KBM-7 (cell line): ENCODE measurements around the gene E2F4.
A peak's percentile ranks its signal among the peaks of the same experiment; 100 is the strongest.

ENCODE experiments used
- DNase-seq: peaks from one replicate; pipeline ENCODE4 v3.0.0-alpha.2; 2015
- in situ Hi-C: fragments of 300-500 bp; cut with MboI; formaldehyde crosslinking; loops from 2 replicates; pipeline ENCODE4 v1.14.3; 2020; ENCODE audit warnings: low sequenced_read_pairs, low pct_unique_long_range_greater_than_20kb, mixed read lengths

Gene E2F4

GRCh38 chr16:67191995-67192681 lies at the start of gene E2F4:
Gene E2F4 (plus strand): TSS chr16:67192155. CDS start chr16:67192228, 73 bp downstream.
- DNase-seq, result peak; percentile 92
- in situ Hi-C loops, result no loop called here

DNA sequence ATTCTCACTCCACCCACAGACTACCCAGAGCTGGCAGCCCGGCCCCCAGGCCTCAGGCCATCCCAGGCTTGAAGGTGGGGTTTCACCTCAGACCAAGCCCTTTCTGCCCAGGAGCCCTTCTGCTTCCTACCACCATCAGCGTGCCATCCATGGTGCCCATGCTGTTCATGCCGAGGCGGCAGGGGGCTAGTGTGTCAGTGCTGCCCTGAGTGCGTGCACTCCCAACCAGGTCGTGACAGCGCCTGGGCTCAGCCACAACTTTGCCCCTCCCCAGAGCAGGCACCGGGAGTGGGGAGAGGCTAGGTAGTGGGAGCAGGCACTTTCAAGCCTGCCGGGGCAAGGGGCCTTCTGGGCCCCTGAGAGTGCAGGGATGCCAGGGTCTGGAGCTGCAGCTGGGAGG lies 49.6 kb upstream of the E2F4 start:
- in situ Hi-C loops, result no loop called here
- no peak for DNase-seq

- in situ Hi-C loops, result no loop called here
Observed at GRCh38 chr16:67144943-67145342, 47.0 kb upstream of the E2F4 start.

GRCh38 chr16:67145746-67146145 lies 46.2 kb upstream of the E2F4 start:
- no peak for DNase-seq
- in situ Hi-C loops, result no loop called here

More at GRCh38 chr16:67144943-67145342, 47.0 kb upstream of the E2F4 start:
- DNase-seq, result no peak

GRCh38 chr16:67146523-67147357 lies 45.2 kb upstream of the E2F4 start:
- in situ Hi-C loops, result no loop called here
- no peak for DNase-seq

DNA sequence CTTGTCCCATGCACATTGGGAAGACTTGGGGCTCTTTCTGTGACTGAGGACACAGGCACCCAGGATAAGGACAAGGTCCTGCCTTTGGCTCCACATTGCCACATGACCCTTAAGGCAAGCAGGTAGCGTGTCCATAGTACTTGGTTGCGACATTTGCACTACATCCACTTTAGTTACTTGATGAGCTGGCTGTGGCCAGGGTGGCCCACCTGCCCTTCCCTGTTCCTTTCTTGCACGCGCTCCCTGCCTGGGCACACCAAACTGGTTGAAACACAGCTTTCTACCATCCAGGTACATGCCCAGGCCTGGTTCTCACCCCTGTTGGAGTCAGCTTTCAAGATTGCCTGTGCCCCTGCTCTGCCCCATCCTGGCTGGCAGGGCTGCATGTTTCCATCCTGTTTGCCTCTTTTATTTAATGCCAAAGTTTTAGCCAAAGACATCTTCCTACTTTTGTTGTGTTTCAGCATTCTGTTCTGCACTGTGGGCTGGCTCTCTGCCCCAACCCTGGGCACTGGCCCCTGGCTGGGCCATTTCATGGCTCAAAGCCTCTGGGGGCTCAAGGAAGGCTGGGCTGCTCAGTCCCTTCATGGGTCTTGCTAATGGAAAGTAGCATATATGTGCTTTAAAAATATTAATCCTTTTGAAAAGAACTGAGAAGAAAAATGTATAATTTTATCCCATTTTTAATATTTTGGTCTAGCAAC lies 44.4 kb upstream of the E2F4 start:
- DNase-seq, result no peak
- in situ Hi-C loops, result no loop called here

- in situ Hi-C loops, result no loop called here
Observed at GRCh38 chr16:67148221-67148620, 43.7 kb upstream of the E2F4 start.

DNA sequence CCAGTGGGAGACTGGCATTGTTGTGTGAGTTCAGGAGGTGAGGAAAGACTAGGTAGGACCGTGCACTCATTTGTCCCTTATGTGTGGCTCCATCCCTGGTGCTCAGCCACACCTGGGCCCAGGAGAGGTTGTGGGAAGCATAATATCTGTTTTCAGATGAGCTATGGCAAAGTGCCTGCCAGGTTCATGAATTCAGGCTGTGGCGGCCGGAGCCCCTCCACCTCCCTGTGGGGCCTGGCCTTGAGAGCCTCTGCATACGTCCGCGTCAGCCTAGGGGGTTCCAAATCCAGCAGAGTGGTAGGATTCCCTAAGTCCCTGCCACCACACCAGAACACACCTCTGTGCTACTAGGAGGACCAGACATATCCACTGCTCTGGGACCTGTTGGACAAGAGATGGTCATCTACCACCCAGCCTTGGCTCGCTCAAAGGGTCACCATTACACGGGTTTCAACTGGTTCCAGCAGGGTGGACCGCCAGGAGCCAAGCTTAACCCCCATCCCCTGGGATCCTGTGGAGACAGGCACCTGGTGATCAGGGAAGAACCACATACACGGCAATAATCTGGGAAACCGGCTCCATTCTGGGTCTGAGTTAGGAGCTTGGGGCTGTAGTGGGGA lies 43.2 kb upstream of the E2F4 start:
- DNase-seq, result no peak
- in situ Hi-C loops, result no loop called here

More at GRCh38 chr16:67148221-67148620, 43.7 kb upstream of the E2F4 start:
- DNase-seq, result no peak

GRCh38 chr16:67149276-67150046 lies 42.5 kb upstream of the E2F4 start:
- in situ Hi-C loops, result no loop called here
- no peak for DNase-seq

GRCh38 chr16:67150047-67150832 lies 41.7 kb upstream of the E2F4 start:
- in situ Hi-C loops, result no loop called here
- no peak for DNase-seq

DNA sequence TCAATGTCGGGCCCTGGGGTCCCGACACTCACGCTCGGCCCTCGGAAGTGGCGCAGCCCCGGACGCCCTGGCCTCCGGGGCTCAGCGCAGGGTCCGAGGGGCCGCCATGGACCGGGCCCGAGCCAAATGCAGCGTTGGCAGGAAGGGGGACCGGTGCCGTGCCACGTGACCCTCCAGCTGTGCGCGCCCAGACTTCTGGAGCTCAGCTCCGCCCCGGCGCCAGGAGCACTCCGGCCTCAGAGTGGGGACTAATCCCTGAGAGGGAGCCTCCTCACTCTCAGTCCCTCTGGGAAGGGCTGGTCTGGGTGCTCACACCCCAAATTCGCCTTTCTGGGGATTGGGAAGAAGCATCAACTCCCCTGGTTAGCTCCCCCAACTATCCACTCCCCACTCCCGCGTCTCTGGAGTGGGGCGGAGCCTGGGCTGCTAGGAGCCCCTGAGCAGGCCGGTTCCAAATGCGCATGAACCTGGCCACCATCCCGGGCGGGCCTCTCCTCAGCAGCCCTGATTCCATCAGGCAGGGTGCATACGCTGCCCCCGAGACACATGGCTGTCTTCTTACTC lies 41.0 kb upstream of the E2F4 start, which contains the start of gene B3GNT9:
B3GNT9 (minus strand) TSS at position 166 of the 564 bp plus-strand sequence. CDS start 513 bp downstream, outside the sequence.
- no peak for DNase-seq
- in situ Hi-C loops, result no loop called here

DNA sequence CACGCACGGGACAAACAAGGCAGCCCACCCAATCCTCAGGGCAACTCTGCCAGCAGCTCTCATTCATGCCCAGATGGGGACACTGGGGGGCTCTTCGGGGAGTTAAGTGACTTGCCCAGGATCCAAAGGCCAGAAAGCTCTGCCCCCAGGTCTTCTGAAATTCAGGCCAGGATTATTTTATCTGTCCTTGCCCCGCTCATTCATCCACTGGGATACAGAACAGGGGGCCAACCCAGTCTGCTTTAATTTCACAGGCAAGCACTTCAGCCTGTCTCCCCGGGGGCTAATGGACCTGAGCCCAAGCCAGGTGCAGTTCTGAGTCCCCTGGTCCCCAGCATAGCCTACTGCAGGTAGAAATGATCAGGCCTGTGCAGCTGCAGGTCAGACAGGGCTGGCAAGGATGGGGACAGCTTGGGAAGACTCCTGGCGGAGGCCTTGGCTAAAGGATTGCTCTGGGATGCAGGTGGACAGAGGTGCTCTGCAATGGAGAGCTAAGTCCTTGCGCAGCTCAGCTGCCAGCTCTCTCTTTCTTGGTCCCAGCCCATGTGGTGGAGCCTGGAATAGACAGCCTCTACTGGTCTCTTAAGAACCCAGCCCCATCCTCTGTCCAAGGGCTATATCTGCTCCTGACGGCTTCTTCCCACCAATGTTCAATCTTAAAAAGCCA lies 40.4 kb upstream of the E2F4 start:
- DNase-seq, result no peak
- in situ Hi-C loops, result no loop called here

DNA sequence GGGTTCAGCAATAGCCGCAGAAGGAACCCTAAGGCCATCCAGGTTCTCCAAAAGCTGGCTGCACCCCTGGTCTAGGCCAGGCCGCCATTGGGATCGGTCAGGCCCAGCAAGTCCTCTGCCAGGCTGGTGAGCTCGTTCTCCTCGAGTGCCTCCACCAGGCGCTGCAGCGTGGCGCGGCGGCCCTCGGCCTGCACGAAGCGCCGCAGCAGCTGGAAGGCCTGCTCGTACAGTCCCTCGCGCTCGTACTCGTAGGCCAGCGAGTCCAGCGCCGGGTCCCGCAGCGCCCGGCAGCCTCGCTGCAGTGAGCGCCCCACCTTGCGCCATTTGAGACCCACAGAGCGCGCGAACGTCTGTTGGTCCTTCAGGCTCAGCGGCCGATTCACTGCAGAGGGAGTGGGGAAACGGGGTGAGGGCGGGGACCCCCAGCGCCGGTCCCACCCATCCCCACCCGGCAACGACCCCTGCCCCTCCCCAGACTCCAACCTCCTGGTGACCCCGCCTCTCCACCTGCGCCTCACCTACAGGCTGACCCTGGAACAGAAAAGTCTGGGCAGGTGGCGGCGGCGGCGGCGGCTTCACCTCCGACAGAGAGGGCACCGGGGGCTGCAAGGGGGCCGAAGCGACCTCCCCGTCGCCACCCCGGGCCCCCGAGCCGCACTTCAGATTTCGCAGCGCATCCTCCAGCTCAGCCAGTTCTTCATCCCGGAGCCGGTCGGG lies 37.2 kb upstream of the E2F4 start:
- in situ Hi-C loops, result no loop called here
- DNase-seq, result no peak

- peak; percentile 73 for DNase-seq
- in situ Hi-C loops, result no loop called here
Observed at GRCh38 chr16:67155295-67156142, 36.4 kb upstream of the E2F4 start.

DNA sequence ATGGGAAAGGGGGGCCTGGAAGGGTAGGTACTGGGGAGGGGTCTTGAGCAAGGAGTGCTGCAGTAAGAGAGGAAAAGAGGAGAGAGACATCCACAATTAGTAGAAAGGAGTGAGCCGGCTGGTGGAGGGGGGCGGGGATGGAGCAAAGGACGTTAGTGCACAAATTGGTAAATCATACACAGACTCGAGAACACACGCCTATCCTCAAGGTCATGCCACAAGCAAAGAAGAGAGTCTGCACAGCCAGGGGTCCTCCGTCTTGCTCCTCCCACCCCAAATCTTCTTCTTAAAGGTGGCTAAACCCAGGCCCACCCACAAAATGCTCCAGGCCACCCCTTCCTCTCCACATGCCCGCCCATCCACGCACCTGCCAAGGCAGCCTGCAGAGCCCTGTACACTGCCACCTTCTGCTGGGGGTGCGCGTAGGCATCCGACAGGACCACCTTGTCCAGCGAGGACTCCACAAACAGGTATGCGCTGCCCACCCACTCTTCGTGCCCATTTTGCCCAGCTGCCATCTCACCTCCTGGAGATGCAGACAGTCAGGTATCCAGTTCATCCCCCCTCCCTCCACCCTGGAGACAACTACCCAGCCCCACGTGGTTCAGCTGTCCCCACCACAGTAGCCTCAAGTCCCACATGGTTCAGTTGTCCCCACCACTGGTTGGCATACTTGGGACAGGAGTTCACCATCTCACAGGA lies 35.7 kb upstream of the E2F4 start:
- in situ Hi-C loops, result no loop called here
- DNase-seq, result no peak
